ENCODE measurements around the gene CDKN1A. TPM values are rescaled to one million over a fixed set of nuclear protein-coding genes. Genes with fewer than 3 reads are reported as not detected.

Gene CDKN1A
- total and polyA plus RNA-seq, 9 of the 15 experiments (the other 6 are each of a cell fraction or from before 2014, with no cell fraction given), result 0.25 to 8.1 (median 5.1) TPM

- TF ChIP-seq MIER1 (IDR thresholded peaks at IDR 0.05; ENCODE audit: low read depth) (no peak), PCBP2 (IDR thresholded peaks at IDR 0.05; ENCODE audit: low read depth, low read length, poor library complexity, severe bottlenecking) (no peak)
These were observed 8.4 kb downstream of the CDKN1A start (continued) for GRCh38 chr6:36686668-36687513.

- FAIRE-seq (no peak), ATAC-seq (no peak), DNase-seq (ENCODE audit: extremely low read depth in 1 of 4, low spot score in 3 of 4) (no peak)
- BruUV-seq (replicated peaks), result no TSS peak
- Histone ChIP-seq H3K27ac (ENCODE audit: extremely low read depth, low read depth, low read length) (no peak overlapping the region), H3K4me2 (ENCODE audit: insufficient read depth, low read length) (no peak overlapping the region), H3K9me3 (replicated peaks; ENCODE audit: control insufficient read depth, insufficient read depth, low read depth, low read length) (no peaks in the 10 kb centered on the region), H3K36me3 (ENCODE audit: control insufficient read depth, insufficient read depth, low read length) (no peaks in the 10 kb centered on the region; the same call in 2 of the 3 replicates), H3K27me3 (ENCODE audit: control insufficient read depth in 2 of 2, insufficient read depth in 2 of 2, low read length in 2 of 2) (peaks cover 14 to 23% of the 10 kb centered on the region in 2 experiments; a peak in 3 of 5 replicates), H3K9me1 (ENCODE audit: control insufficient read depth, insufficient read depth, low read length) (no peaks in the 10 kb centered on the region), H3K4me3 (no peak overlapping the region), H4K20me1 (replicated peaks; ENCODE audit: control insufficient read depth, insufficient read depth, low read length) (0 out of 2 replicates have a peak, but pooled peaks cover 5% of the 10 kb centered on the region), H3K79me2 (ENCODE audit: control insufficient read depth, insufficient read depth, low read length) (no peaks in the 10 kb centered on the region), H3K9ac (ENCODE audit: insufficient read depth in 1 of 2, low read depth in 2 of 2, low read length in 2 of 2) (no peak overlapping the region), H3K4me1 (replicated peaks in 1 of 2; ENCODE audit: control insufficient read depth in 2 of 2, insufficient read depth in 2 of 2, low read length in 2 of 2) (peaks cover 0 to 6% of the 10 kb centered on the region in 2 experiments; a peak in 2 of 5 replicates), H2AFZ (ENCODE audit: low read depth, low read length) (no peak overlapping the region)
- ChIA-PET POLR2A (interaction anchor here (0.6 to 1.2 kb wide), 4 partner anchors 10 to 174 kb away, joined by 3 to 6 read pairs (median 3); partner anchors contain the start of gene CDKN1A), CTCF (ENCODE audit: low intra/inter-chr PET ratio) (no interaction called here)
- in situ Hi-C loops (cut with MboI) (no loop called here), intact Hi-C loops (cut with micrococcal nuclease) (no loop called here)
- TF ChIP-seq HDAC1 (IDR thresholded peaks at IDR 0.05) (no peak), ZNF224 (CRISPR knock-in tag; IDR thresholded peaks at IDR 0.05) (no peak), ZNF318 (IDR thresholded peaks at IDR 0.05; ENCODE audit: borderline replicate concordance in 1 of 2, low read depth in 1 of 2) (no peak), ZNF274 (IDR thresholded peaks at IDR 0.05; ENCODE audit: borderline replicate concordance, low read depth, low read length) (no peak), USF1 (CRISPR knock-in tag; IDR thresholded peaks at IDR 0.05) (no peak)
- WGBS (ENCODE audit: insufficient coverage, low coverage, missing lambda C conversion rate), result 4% methylated on average over 5 of the region's 6 CpGs
These were observed 9.7 kb downstream of the CDKN1A start for GRCh38 chr6:36688063-36688738.

Data from K562 (cell line).